ENCODE data around the gene KCNK5.
A peak's percentile ranks its signal among the peaks of the same experiment; 100 is the strongest.

KCNK5 gene, protein sequence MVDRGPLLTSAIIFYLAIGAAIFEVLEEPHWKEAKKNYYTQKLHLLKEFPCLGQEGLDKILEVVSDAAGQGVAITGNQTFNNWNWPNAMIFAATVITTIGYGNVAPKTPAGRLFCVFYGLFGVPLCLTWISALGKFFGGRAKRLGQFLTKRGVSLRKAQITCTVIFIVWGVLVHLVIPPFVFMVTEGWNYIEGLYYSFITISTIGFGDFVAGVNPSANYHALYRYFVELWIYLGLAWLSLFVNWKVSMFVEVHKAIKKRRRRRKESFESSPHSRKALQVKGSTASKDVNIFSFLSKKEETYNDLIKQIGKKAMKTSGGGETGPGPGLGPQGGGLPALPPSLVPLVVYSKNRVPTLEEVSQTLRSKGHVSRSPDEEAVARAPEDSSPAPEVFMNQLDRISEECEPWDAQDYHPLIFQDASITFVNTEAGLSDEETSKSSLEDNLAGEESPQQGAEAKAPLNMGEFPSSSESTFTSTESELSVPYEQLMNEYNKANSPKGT

DNA sequence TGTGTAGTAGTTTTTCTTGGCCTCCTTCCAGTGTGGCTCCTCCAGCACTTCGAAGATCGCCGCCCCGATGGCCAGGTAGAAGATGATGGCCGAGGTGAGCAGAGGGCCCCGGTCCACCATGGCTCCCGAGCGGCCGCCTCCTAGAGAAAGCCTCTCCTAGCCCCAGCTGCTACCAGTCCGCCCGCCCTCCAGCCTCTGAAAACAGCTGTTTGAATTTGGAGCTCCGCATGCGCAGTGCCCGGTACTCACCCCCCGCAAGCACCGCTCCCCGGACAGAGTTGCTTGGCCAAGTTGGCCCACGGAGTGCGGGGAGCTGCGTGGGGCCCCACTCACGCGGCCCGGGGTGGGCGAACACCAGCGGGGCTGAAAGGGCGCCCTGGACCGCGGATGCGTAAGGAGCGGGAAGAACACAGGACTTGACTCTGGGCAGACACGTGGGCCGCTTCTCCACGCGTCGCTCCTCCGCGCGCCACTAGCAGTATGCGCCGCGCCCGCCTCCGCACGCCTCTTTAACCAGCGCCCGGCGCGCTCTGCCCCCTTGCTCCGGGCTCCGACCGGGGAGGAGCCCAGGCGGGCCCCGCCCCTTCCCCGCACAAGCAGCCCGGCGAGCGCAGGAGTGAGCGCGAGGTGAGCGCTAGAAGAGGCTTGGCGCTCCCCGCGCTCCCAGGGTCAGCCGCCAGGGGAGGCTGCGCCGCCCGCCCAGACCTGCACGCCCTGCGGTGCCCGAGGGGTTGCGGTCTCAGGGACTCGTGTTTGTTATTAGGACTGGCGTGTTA, at the start of gene KCNK5:
TSS of gene KCNK5 (minus strand) at position 484 of the 776 bp plus-strand sequence. CDS start at position 120, 364 bp downstream.
- DNase-seq = peak; percentile 79

DNA sequence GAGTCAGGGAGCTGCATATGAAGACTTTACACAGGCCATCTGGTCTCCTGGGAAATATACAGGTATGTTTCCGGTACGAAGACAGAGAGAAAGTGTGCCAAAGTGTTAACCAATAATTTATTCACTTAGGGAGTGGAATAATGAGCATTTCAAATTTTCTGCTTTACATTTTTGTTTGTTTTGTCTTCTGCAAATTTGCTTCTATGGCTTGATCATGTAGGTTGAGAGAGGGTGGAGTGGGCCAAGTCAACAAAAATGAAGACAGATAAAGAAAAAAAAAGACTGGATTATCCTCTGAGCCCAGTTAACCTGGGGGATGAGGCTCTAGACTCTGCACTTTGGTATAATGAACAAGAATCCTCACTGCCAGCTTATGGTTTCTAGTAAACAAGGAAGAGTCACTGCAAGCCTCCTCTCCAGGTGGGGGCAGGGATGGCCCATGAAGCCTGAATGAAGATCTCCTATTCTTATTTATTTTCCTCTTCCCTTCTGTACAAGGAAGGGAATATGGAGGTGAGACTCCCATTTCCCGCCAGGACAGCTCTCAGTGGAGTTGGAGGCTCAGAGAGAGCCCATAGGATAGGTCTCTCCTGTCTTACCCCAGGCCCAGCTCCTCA, 47.2 kb upstream of the KCNK5 start:
- no peak for DNase-seq

DNA sequence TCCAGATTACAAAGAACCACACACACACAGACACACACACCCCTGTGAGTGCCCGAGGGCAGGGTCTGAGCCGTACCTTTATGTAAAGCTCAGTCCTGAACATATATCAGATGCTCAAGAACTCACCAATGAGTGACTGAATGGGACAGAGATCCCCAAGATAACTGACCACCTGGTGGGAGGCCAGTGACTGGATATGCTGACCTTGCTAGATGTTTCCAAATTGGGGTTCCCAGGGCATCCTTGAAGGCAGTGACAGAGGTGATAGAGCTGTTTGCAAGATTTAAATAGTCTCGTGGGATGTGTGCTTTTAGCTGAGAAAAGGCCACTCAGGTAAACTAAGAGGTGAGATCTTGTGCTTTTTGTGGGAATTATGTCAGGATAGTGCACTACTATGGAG, 45.6 kb upstream of the KCNK5 start:
- no peak for DNase-seq

DNA sequence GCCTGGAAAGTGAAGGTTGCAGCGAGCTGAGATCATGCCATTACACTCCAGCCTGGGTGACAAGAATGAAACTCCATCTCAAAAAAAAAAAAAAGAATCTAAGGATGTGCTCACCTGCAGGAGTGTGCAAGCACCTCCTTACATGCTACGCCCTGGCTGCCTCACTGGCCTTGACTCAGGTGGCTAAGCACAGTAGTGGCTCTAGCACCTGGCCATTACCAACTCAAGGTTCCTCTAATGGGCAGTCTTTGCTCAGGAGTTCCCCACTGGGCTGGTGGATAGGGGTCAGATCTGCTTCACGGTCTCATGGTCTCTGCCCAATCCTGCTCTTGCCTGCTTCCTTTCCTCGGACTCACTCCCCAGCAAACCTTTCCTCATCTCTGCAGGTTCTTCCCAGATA, 45.2 kb upstream of the KCNK5 start:
- no peak for DNase-seq

DNA sequence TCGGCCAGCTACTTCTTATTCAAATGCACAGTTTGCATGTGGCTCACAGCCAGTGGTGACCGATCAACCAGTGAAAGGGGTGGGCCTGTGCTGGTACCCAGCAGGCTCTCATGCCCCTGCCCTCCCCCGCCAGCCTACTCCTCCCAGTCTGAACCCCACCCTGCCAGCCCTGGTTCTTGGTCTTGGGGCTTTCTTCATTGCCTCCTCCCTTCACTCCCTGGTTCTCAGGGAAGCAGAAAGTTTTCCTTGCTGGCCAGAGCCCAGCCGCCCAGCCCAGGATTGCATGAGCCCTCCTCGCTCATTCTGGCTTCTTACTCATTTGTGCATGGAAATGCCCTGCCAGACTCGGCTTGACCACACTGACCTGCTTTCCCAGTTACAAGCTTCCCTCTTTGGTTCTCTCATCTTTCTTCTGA, 44.1 kb upstream of the KCNK5 start:
- no peak for DNase-seq

DNA sequence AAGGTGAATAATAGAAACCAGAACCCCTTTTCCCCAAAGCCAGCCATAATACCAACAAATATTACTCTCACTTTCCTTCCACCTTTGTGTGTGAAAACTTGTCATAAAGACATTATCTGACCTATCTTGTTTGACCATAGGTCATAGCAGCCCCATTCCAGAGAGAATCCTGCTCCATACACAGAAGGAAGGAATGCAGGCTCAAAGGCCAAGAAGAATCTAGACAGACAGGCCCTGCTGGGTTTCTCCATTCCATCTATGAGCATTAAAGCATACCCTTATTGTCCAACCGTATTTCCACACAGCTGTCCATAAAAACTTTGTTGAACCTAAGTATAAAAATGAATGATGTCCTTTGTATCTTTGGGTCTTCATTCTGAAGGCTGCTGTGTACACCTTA, 40.7 kb upstream of the KCNK5 start:
- no peak for DNase-seq

DNA sequence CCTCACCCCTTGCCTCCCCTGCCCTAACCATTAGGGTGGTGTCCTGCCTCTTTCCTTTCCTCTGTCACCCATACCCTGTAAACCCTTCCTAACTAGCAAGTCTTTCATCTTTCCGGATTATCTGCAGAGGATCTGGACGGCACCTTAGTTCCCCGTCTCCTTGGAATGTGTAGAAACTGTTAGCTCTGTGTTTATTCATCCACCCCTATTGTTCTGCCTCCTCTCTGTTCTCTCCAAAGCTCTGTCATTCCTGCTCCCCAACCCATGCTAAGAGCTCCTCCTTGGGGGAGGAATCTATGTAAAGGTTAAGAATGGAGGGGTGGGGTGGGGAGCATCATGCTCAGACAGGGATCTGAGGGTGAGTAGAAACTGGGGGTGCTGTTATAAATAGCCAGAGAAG, 39.4 kb upstream of the KCNK5 start:
- no peak for DNase-seq

DNA sequence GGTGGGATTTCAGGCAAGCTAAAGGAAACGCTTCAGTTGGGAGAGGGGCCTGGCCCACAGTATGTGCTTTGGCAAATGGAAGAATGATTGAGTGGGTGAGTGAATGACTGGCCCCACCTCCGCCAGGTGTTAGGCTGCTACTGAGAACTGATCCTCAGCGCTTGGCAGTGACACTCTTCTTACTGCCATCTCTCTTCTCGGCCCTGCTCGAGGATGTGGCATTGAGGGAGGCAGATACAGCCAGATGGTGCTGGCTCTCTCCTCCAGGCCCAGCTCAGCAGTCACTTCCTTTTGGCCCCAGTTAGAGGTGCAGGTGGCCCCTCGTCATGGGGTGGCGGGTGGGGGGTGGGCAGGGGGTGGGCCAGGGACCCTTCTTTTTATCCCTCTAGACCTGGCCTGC, 38.9 kb upstream of the KCNK5 start:
- no peak for DNase-seq

DNA sequence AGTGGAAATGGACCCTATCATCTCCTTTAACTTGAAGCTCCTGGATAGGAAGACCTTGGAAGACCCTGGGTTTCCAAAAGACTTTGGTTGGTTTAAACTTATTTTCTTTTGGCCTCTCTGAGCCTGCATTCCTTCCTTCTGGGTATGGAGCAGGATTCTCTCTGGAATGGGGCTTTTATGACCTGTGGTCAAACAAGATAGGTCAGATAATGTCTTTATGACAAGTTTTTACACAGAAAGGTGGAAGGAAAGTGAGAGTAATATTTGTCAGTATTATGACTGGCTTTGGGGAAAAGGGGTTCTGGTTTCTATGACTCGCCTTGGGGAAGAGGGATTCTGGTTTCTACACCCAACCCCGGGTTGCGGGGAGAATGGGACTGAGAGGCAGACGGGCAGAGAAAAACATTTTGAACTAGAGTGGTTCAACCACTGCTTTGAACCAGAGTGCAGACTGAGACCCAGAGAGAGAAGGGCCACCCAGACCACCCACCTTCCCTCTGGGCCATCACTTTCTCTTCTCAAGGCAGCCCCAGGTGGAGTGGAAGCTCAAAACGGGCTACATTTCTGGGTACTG, 37.6 kb upstream of the KCNK5 start:
- no peak for DNase-seq

DNA sequence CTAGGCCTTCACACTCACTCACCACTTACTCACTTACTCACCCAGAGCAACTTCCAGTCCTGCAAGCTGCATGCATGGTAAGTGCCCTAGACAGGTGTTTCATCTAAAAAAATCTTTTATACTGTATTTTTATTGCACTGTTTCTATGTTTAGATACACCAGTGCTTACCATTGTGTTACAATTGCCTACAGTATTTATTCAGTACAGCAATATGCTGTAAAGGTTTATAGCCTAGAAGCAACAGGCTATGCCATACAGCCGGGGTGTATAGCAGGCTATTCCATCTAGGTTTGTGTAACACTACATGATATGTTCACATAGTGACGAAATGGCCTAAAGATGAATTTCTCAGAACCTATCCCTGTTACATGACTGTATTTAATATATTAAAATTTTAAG, 37.1 kb upstream of the KCNK5 start:
- DNase-seq = no peak

DNA sequence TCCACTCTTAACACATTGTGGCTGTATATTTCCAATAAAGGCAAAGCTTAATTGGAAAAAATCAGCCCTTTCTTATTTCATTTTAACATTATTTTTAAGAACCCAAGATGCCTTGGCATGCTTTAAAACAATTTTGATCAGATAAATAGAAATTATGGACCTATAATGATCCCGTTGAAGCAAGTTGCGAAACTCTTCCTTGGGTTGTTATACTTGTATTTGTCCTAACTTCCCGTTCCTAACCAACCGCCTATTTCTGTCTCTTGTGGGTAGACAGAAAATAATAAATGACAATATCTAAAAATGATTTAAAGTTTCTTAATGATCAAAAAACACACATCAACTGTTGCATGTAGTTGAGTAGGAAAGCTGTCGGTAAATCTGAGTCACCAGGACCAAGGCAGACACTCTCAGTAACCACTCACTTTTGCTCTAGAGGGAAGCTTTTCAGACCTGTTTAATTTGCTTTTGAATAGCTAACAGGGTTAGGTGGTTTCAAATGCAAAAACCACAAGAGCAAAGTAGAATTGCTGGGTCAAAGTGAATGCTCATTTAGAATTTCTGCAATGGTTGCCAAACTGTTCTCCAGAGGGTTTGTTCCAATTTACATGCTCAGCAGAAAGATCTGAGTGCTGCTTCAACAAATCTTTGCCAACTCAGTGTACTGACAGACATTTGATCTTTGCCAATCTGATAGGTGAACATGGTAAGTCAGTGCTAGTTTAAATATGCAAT, 34.2 kb upstream of the KCNK5 start:
- DNase-seq = no peak

DNA sequence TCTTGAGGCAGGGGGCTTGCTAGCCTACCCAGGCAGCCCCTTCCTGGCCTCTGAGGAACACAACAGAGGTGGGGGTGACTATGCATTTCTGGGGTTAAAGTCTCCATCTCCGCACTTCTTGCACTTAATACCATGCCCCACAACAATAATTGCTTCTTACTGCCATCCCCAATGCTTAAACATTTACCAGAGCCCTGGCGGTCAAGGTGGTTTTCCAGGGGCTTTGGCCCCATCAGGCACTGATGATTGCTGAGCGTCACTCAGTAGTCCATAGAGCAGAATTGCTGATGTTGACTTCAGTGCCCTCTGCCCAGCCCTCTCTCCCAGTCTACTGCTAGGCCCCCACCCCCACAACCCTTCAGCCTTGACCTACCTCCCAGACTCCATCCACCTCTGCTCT, 32.5 kb upstream of the KCNK5 start:
- DNase-seq = no peak

DNA sequence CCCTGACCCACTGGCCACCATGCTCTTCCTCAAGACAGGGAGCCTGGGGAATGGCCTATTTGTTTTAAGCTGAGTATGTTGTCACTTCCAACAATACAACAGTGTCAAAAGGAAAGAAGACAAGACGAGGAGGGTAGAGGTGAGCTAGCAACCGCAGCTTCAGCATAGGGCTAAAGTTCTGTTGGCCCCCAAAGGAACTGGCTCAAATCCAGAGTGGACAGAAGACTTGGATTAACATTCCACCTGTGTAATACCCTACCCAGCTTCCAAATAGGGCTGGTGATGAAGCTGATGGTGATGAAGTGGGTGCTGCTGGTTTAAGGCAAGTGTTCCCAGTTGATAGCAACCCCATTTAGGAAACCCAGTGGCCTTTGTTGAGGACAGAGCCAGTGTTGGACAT, 31.7 kb upstream of the KCNK5 start:
- no peak for DNase-seq

DNA sequence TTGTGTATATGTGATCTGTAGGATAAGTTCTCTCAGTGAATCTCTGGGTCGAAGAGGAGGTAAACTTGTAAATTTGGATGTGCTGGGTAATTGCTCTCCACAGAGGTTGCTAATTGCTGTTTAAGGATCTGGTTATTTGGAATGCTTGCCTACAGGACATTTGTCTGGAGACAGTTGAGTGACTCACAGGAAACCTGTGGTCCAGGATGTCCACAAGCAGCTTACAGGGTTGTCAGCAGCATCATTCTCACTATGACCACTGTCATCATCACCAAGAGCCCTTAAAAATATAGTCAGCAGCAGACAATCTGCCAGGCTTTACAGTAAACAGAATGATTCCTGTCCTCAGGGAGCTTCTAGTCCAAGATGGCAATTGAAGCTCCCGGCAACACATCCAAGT, 31.2 kb upstream of the KCNK5 start:
- DNase-seq = no peak

DNA sequence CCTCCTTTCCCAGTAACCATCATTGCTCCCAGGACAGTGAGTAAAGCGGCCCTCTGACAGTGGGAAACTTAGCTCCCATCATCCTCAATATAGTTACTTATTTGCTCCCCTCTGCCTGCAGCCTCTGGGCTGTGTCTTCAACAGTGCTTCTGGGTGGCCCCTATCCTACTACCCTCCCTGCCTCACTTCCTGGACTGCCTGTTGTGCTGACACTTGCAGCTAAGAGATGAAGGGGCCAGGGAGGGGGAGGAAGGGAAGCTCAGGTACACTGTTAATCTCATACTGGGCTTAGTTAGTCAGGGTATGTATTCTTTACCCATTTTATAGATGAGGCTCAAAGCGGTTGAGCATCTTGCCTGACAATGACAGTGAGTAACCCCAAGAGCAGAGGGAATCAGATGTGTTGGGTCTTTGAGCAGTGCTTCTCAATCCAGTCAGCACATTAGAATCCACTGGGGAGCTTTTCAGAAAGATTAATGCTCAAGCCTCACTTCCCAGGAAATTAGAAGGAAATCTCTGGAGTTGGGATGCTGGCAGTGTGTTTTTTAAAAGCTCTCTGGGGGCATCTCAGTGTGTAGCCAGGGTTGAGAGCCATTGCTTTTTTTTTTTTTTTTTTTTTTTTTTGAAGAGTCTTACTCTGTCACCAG, 27.1 kb upstream of the KCNK5 start:
- DNase-seq = no peak

DNA sequence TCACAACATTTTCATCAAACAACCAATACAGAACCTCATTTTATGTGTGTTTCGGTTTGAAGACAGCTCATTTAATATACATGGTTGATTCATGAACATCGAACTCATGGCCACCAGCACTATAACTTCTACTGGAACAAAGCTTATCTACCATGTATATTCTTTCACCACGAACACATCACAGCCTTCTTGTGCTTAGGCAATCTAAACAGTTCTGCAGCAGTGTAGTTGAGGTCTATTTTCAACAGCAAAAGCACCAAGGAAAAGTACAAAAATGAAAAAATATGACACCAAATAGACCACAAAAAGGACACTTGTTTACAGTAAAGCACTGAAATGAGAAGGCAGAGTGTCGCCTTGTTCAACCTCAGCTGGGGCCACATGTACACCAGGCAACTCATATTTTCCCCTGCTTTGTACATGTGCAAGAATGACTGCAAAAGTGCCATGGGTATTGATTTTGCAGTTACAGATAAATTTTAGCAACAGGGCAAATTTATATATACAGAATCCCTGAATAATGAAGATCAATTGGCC, 25.8 kb upstream of the KCNK5 start:
- no peak for DNase-seq

DNA sequence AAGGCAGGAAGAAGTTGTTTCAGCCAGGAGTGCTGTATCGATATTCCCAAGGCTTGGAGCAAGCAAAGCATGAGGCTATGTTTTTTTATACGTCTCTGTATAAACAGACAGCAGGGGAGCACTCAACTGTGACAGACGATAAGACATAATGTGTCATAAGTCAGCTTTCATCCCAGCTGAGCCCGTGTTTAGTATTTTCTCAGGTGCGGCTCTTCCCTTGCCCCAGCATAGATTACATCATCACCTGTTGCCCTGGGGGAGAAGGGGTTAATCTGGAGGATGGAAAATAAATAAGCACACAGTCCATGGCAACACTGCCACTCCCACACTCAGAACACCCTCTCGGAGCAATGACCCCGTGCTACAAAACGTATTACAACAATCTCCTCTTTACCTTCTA, 22.1 kb upstream of the KCNK5 start:
- no peak for DNase-seq

DNA sequence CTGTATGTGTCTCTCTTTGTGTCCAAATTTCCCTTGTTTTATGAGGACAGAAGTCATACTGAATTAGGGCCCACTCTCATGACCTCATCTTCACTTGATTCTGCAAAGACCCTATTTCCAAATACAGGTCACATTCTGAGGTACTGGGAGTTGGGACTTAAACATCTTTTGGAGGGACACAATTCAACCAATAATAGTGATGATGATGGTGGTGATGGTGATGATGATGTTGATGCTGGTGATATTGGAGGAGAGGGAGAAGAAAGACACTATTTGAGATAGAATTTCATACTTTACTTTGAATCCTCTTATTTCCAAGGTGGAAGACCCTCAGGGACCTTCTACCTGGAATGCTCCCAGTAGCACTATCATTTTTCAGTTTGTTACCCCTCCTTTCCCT, 21.2 kb upstream of the KCNK5 start:
- DNase-seq = no peak

DNA sequence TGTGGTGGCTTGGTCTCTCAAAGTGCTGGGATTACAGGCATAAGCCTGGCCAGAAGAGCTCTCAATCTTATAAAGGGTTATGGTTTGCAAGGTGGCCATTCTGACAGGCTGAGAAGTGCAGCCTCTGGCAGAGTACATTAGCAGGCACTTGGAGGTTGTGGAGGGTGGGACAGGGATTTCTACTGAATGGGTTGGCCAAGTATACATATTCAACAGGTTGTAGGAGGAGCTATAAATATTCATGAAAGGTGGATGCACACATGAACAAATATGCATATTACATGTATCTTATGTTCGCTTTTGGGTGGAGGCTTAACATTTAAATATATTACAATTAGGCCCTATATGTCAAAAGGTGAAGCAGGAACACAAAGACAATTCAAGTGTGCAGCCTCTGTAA, 20.0 kb upstream of the KCNK5 start:
- no peak for DNase-seq

DNA sequence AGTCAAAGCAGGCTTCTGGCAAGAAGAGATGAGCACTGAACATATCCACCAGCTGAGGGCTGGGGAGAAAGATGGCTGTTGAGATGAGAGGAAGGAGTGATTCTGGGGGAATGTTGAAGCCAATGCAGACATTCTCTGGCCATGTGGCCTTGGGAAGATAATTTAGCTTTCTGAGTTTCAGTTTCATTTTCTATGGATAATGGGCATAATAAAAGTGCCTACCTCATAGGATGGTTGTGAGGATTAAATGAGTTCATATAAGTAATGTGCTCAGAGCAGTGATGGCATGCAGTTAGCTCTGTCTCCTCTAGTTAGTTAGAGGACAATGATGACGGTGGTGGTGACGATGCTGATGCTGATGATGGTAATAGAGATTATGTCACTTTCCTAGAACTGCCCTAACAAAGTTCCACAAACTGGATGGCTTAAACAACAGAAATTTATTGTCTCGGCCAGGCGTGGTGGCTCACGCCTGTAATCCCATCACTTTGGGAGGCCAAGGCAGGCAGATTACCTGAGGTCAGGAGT, 18.5 kb upstream of the KCNK5 start:
- DNase-seq = no peak

DNA sequence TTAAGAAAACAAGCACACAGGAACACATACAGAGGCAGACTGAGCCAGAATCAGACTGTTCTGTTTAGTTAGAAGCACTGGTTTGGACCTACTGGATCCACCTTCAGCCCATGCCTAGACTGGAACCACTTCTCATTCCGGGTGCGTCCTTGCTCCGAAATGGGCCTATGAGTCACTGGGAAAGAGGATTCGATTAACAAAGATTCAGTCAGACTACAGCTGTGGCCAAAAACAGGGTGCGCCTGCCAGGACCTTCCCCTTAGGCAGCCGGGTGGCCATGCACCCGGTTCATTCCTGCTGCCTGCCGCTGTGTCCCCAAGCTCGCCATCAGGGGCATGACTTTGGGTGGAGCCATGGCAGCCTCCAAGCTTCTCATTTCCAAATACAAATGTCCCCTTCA, 14.5 kb upstream of the KCNK5 start:
- DNase-seq = no peak

All from CD4-positive, alpha-beta T cell treated with Interleukin-21 for 1 hour (primary cell).